Liver (tissue), 5 donors: ENCODE measurements around the gene DNAAF1. TPM values are rescaled to one million over a fixed set of nuclear protein-coding genes. Genes with fewer than 3 reads are reported as not detected.

Experiments used
- MAX ChIP-seq: IDR thresholded peaks from 2 replicates; pipeline ENCODE4 v1.6.1; 2016; ENCODE audit warnings: antibody characterized with exemption
- YY1 ChIP-seq: IDR thresholded peaks from 2 replicates; pipeline ENCODE4 v1.6.1; 2016; ENCODE audit warnings: antibody characterized with exemption, mild to moderate bottlenecking
- polyA plus RNA-seq, 2 donors: library from polyadenylated mRNA; stranded (reverse) in 1 of 2; unstranded in 1 of 2; fragments of 200-250 nt in 1 of 2; fragments of >200 nt in 1 of 2; fragmentation: Nextera tagmentation in 1 of 2; extraction: Ambion mirVana in 1 of 2; gene quantifications; one replicate each; pipeline versions ENCODE4 v1.2.1 to v1.2.3, GENCODE V29; 2013 to 2015
- total RNA-seq, 2 donors: library from RNA; depleted of rRNA; stranded (reverse); fragments of >200 nt; gene quantifications; one replicate each; pipeline ENCODE4 v1.2.3, GENCODE V29; 2014
- TF ChIP-seq, protein P1 (sequence below): IDR thresholded peaks from 2 replicates; pipeline ENCODE4 v1.6.1; 2016; ENCODE audit warnings: antibody characterized with exemption
- donor health status: healthy.
- donor health status: healthy.
- donor health status: healthy.

DNAAF1 gene
- total and polyA plus RNA-seq, 4 donors: under 0.01 to 0.08 (median 0.06) TPM; not detected in 1

GRCh38 chr16:84226026-84226425, 80.9 kb downstream of the DNAAF1 start (continued):
- TF ChIP-seq, protein P1, sequence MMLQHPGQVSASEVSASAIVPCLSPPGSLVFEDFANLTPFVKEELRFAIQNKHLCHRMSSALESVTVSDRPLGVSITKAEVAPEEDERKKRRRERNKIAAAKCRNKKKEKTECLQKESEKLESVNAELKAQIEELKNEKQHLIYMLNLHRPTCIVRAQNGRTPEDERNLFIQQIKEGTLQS: no peak
- TF ChIP-seq YY1: no peak
- no peak for TF ChIP-seq MAX

Other genes starting within 250 kb of the DNAAF1 start
- gene MLYCD, start 246.2 kb upstream of the DNAAF1 start, total RNA-seq: 10 to 100 TPM in 1 of 2 donors, 1 to 10 TPM in 1; 3.7 to 24.4 TPM
- gene MLYCD, start 246.2 kb upstream of the DNAAF1 start, polyA plus RNA-seq: 1 to 10 TPM; 7.1 to 7.8 TPM
- 10 to 100 TPM in 1 of 2 donors, 1 to 10 TPM in 1; 7.1 to 47.2 TPM for gene OSGIN1, start 192.1 kb upstream of the DNAAF1 start, total RNA-seq
- gene OSGIN1, start 192.1 kb upstream of the DNAAF1 start, polyA plus RNA-seq: 10 to 100 TPM; 73.6 to 90.4 TPM
- 1 to 10 TPM in 1 of 2 donors, not detected in 1; 2.7 TPM for gene NECAB2, start 177.1 kb upstream of the DNAAF1 start, total RNA-seq
- 1 to 10 TPM; 2.9 to 3.8 TPM for gene NECAB2, start 177.1 kb upstream of the DNAAF1 start, polyA plus RNA-seq
- under 1 TPM; 0.08 to 0.42 TPM for gene SLC38A8, start 102.5 kb upstream of the DNAAF1 start, total RNA-seq
- gene SLC38A8, start 102.5 kb upstream of the DNAAF1 start, polyA plus RNA-seq: 1 to 10 TPM in 1 of 2 donors, under 1 TPM in 1; 0.22 to 1.0 TPM
- 10 to 100 TPM; 32.6 to 65.0 TPM for gene MBTPS1, start 28.4 kb upstream of the DNAAF1 start, total RNA-seq
- gene MBTPS1, start 28.4 kb upstream of the DNAAF1 start, polyA plus RNA-seq: 10 to 100 TPM; 21.1 to 29.0 TPM
- 1 to 10 TPM; 6.8 to 9.6 TPM for gene HSDL1, start 131 bp upstream of the DNAAF1 start, total RNA-seq
- gene HSDL1, start 131 bp upstream of the DNAAF1 start, polyA plus RNA-seq: 1 to 10 TPM; 3.0 to 3.8 TPM
- 10 to 100 TPM; 10.4 to 34.5 TPM for gene TAF1C, start 41.7 kb downstream of the DNAAF1 start, total RNA-seq
- gene TAF1C, start 41.7 kb downstream of the DNAAF1 start, polyA plus RNA-seq: 10 to 100 TPM; 10.2 to 12.1 TPM
- under 1 TPM in 1 of 2 donors, not detected in 1; 0.33 TPM for gene ADAD2, start 45.8 kb downstream of the DNAAF1 start, total RNA-seq
- gene ADAD2, start 45.8 kb downstream of the DNAAF1 start, polyA plus RNA-seq: under 1 TPM; 0.14 to 0.44 TPM
- gene KCNG4, start 94.7 kb downstream of the DNAAF1 start, total RNA-seq: not detected
- not detected for gene KCNG4, start 94.7 kb downstream of the DNAAF1 start, polyA plus RNA-seq
- gene WFDC1, start 149.6 kb downstream of the DNAAF1 start, total RNA-seq: 1 to 10 TPM; 1.5 to 4.2 TPM
- gene WFDC1, start 149.6 kb downstream of the DNAAF1 start, polyA plus RNA-seq: 1 to 10 TPM; 1.0 to 5.2 TPM
- under 1 TPM; 0.17 to 0.33 TPM for gene ATP2C2, start 223.2 kb downstream of the DNAAF1 start, total RNA-seq
- under 1 TPM; 0.05 to 0.28 TPM for gene ATP2C2, start 223.2 kb downstream of the DNAAF1 start, polyA plus RNA-seq